Esophagus (tissue), 2 donors: Measurements from ENCODE around the gene TMEM220. TPM values are rescaled to one million over a fixed set of nuclear protein-coding genes. Genes with fewer than 3 reads are reported as not detected.

Experiments
- polyA plus RNA-seq, 2 donors: library from polyadenylated mRNA; stranded (reverse); fragments of 200-250 nt; gene quantifications; one replicate each; pipeline ENCODE4 v1.2.3, GENCODE V29; 2013
- donor health status: healthy with polysubstance abuse.
- donor health status: Bipolar disorder and iron deficiency.

The TMEM220 gene
- polyA plus RNA-seq, 2 donors: 6.3 to 6.9 TPM

Other genes with a start within 250 kb of the TMEM220 start
- under 1 TPM in 1 of 2 donors, not detected in 1; 0.01 TPM for gene MYH1, start 211.5 kb downstream of the TMEM220 start, polyA plus RNA-seq
- under 1 TPM in 1 of 2 donors, not detected in 1; 0.02 TPM for gene MYH2, start 180.4 kb downstream of the TMEM220 start, polyA plus RNA-seq
- gene MYH3, start 72.7 kb downstream of the TMEM220 start, polyA plus RNA-seq: 1 to 10 TPM in 1 of 2 donors, under 1 TPM in 1; 0.95 to 3.6 TPM
- gene SCO1, start 32.5 kb downstream of the TMEM220 start, polyA plus RNA-seq: 10 to 100 TPM in 1 of 2 donors, 1 to 10 TPM in 1; 4.9 to 14.3 TPM
- 1 to 10 TPM; 3.5 to 6.5 TPM for gene ADPRM, start 32.4 kb downstream of the TMEM220 start, polyA plus RNA-seq
- gene TMEM238L, start 74.1 kb upstream of the TMEM220 start, polyA plus RNA-seq: 1 to 10 TPM; 3.8 to 8.1 TPM
- under 1 TPM in 1 of 2 donors, not detected in 1; 0.01 TPM for gene PIRT, start 108.1 kb upstream of the TMEM220 start, polyA plus RNA-seq